Uterus (tissue), 4 donors: ENCODE results near the gene GALNT5. TPM values are rescaled to one million over a fixed set of nuclear protein-coding genes. Genes with fewer than 3 reads are reported as not detected.

Source experiments
- DNase-seq, 2 donors: peaks; one replicate each; pipeline ENCODE4 v3.0.0-alpha.2; 2019 to 2020
- H3K27ac ChIP-seq, 2 donors: fragments of 200-600 bp; sonication (generic); 1 replicate in 1 of 2; 2 replicates in 1 of 2; pipeline ENCODE4 v1.5.1; 2016 to 2018
- H3K27me3 ChIP-seq, 2 donors: fragments of 200-600 bp; sonication (generic); one replicate each; pipeline ENCODE4 v1.5.1; 2018 to 2019; ENCODE audit warnings: control low read depth in 1 of 2
- H3K36me3 ChIP-seq, 2 donors: fragments of 200-600 bp; sonication (generic); one replicate each; pipeline ENCODE4 v1.5.1; 2019; ENCODE audit warnings: control low read depth in 1 of 2
- H3K4me1 ChIP-seq, 2 donors: fragments of 200-600 bp; sonication (generic); one replicate each; pipeline ENCODE4 v1.5.1; 2018 to 2019; ENCODE audit warnings: control low read depth in 1 of 2
- H3K4me3 ChIP-seq, 2 donors: fragments of 200-600 bp; sonication (generic); 1 replicate in 1 of 2; 2 replicates in 1 of 2; pipeline ENCODE4 v1.5.1; 2018 to 2019; ENCODE audit warnings: mild to moderate bottlenecking in 1 of 2
- H3K9me3 ChIP-seq, 2 donors: fragments of 200-600 bp; sonication (generic); one replicate each; pipeline ENCODE4 v1.5.1; 2019; ENCODE audit warnings: control low read depth in 1 of 2
- CTCF ChIP-seq, 4 experiments: fragments of 200-600 bp in 2 of 4; fragments of 450-650 bp in 2 of 4; sonication (generic) in 2 of 4; IDR thresholded peaks; one replicate each; pipeline ENCODE4 v1.5.1; 2016 to 2019; ENCODE audit warnings: antibody characterized with exemption in 4 of 4, mild to moderate bottlenecking in 2 of 4, moderate library complexity in 1 of 4
- POLR2A ChIP-seq, 2 donors: fragments of 450-650 bp; IDR thresholded peaks; one replicate each; pipeline ENCODE4 v1.6.1; 2016; ENCODE audit warnings: antibody characterized with exemption in 2 of 2, mild to moderate bottlenecking in 1 of 2, moderate library complexity in 1 of 2
- intact Hi-C: fragments of 100-400 bp; cut with DNase I; formaldehyde crosslinking; loops from one replicate; pipeline ENCODE4 v1.15.1; 2023; ENCODE audit warnings: low total_unique reads
- total RNA-seq, 4 donors: library from RNA; depleted of rRNA in 3 of 4; stranded (reverse); fragments of >200 nt in 3 of 4; gene quantifications; one replicate each; pipeline versions ENCODE4 v1.1.0 to v1.2.4, GENCODE V29; 2014 to 2023
- donor health status: DM: yes; HTN: yes; CAD: no.

The GALNT5 gene
- total RNA-seq, 4 donors from 2014 or later: 0.26 to 8.1 TPM; not detected in 2

GRCh38 chr2:157362627-157363026 lies 105.1 kb downstream of the GALNT5 start:
- intact Hi-C loops: no loop called here

GRCh38 chr2:157363612-157364101 lies 106.2 kb downstream of the GALNT5 start:
- no peak for DNase-seq
- no peak for TF ChIP-seq CTCF (IDR thresholded peaks at IDR 0.05)
- Histone ChIP-seq H3K36me3 (no peaks in the 10 kb centered on the region), H3K4me1 (no peaks in the 10 kb centered on the region), H3K4me3 (no peak overlapping the region), H3K27me3 (no peaks in the 10 kb centered on the region), H3K9me3 (no peaks in the 10 kb centered on the region), H3K27ac (no peak overlapping the region)
- intact Hi-C loops: no loop called here

More at GRCh38 chr2:157362627-157363026, 105.1 kb downstream of the GALNT5 start:
- Histone ChIP-seq H3K27ac (no peak overlapping the region), H3K4me3 (no peak overlapping the region), H3K9me3 (no peaks in the 10 kb centered on the region), H3K36me3 (no peaks in the 10 kb centered on the region), H3K27me3 (no peaks in the 10 kb centered on the region), H3K4me1 (no peaks in the 10 kb centered on the region)
- TF ChIP-seq CTCF (IDR thresholded peaks at IDR 0.05): no peak
- TF ChIP-seq POLR2A (IDR thresholded peaks at IDR 0.05): no peak
- no peak for DNase-seq

Other genes starting within 250 kb of the GALNT5 start
- gene ERMN, start 68.1 kb downstream of the GALNT5 start, total RNA-seq: under 1 TPM in 1 of 4 donors, not detected in 3; 0.12 TPM
- gene CYTIP, start 186.4 kb downstream of the GALNT5 start, total RNA-seq: 1 to 10 TPM in 2 of 4 donors, under 1 TPM in 1, not detected in 1; 0.26 to 5.5 (median 2.6) TPM